BJ (cell line): Measurements from ENCODE around the gene CLEC16A. TPM values are rescaled to one million over a fixed set of nuclear protein-coding genes. Genes with fewer than 3 reads are reported as not detected.

Experiments
- CTCF ChIA-PET: fragments of 350-600 bp; formaldehyde crosslinking; extraction: SDS; loops from one replicate; lab custom pipeline; 2021; ENCODE audit warnings: antibody characterized with exemption, inconsistent platforms; lab: Yijun Ruan, JAX
- POLR2A ChIA-PET: fragments of 300-600 bp; sonication (Branson Sonifier 250); formaldehyde crosslinking; extraction: SDS; loops from one replicate; lab custom pipeline; 2021; ENCODE audit warnings: antibody characterized with exemption; lab: Charles Lee
- DNase-seq: peaks from one replicate; pipeline ENCODE4 v3.0.0-alpha.2; 2011; ENCODE audit warnings: low read depth
- H3K27me3 ChIP-seq: 2 replicates; pipeline ENCODE4 v1.6.0; 2011; ENCODE audit warnings: low read length; ENCODE audit not compliant: control insufficient read depth, insufficient read depth
- H3K36me3 ChIP-seq: 2 replicates; pipeline ENCODE4 v1.5.1; 2011; ENCODE audit warnings: low read length; ENCODE audit not compliant: control insufficient read depth, insufficient read depth
- H3K4me3 ChIP-seq: 2 replicates; pipeline ENCODE4 v1.5.1; 2011; ENCODE audit warnings: low read depth, mild to moderate bottlenecking, control low read depth, low read length
- polyA plus RNA-seq: library from polyadenylated mRNA; depleted of rRNA; stranded (reverse); fragments of >200 nt; gene quantifications from 2 replicates; pipeline ENCODE4 v1.2.3, GENCODE V29; 2011
- TF ChIP-seq, protein P1 (sequence below): IDR thresholded peaks from 2 replicates; pipeline ENCODE4 v1.5.1; 2011; ENCODE audit warnings: low read depth, mild to moderate bottlenecking, control low read depth, inconsistent platforms, low read length, moderate library complexity; ENCODE audit not compliant: insufficient read depth

The CLEC16A gene
- polyA plus RNA-seq, 1 experiment, result 8.7 TPM

DNA sequence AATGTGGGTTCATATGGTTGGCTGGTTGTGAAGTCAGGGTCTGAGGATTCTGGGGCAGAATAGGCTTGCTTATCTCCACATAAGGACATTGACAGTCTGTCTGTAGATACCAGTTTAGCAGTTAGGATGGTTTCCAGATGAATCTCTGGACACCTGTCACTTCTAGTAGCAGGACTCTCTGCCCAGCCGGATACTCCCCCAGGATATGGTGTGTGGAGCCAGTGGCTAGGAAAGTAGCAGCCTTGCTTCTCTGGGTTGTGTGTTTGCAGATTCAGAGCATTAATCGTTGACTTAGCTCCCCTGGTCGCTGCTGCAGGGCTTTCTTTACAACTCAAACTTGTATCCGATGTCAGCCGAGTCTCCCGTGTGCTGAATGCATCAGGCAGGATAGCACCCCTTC, 45.2 kb downstream of the CLEC16A start:
- POLR2A ChIA-PET, result no interaction called here
- TF ChIP-seq, protein P1, sequence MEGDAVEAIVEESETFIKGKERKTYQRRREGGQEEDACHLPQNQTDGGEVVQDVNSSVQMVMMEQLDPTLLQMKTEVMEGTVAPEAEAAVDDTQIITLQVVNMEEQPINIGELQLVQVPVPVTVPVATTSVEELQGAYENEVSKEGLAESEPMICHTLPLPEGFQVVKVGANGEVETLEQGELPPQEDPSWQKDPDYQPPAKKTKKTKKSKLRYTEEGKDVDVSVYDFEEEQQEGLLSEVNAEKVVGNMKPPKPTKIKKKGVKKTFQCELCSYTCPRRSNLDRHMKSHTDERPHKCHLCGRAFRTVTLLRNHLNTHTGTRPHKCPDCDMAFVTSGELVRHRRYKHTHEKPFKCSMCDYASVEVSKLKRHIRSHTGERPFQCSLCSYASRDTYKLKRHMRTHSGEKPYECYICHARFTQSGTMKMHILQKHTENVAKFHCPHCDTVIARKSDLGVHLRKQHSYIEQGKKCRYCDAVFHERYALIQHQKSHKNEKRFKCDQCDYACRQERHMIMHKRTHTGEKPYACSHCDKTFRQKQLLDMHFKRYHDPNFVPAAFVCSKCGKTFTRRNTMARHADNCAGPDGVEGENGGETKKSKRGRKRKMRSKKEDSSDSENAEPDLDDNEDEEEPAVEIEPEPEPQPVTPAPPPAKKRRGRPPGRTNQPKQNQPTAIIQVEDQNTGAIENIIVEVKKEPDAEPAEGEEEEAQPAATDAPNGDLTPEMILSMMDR, result no peak
- peaks cover 5% of the 10 kb centered on the region for H3K36me3 ChIP-seq
- no peak overlapping the region for H3K4me3 ChIP-seq
- CTCF ChIA-PET, result interaction anchor here (0.6 kb wide), 1 partner anchor 268 kb away, joined by 3 read pairs; no protein-coding TSS in a partner anchor
- no peak for DNase-seq
- H3K27me3 ChIP-seq, result no peaks in the 10 kb centered on the region

DNA sequence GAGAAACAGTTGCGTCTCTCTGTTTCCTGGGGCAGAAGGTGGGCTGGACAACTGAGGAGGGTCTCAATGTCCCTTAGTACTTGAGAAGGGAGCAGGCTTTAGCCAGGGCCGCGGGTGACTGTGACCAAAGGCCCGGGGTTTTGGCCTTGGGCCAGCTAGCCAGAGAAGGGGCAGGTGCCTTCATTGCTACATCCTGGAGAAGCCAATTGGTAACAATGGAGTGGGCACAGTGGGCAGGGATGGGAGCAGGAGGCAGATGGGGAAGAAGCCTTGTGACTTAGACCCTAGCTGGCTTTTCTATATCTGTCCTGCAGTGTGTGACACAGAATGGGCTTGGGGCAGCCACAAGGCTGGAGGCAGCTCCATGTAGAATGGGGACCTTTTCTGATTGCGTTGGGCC, 46.0 kb downstream of the CLEC16A start:
- CTCF ChIA-PET, result interaction anchor here (0.6 kb wide), 1 partner anchor 15 kb away, joined by 3 read pairs; no protein-coding TSS in a partner anchor
- POLR2A ChIA-PET, result no interaction called here
- TF ChIP-seq, protein P1, result no peak

DNA sequence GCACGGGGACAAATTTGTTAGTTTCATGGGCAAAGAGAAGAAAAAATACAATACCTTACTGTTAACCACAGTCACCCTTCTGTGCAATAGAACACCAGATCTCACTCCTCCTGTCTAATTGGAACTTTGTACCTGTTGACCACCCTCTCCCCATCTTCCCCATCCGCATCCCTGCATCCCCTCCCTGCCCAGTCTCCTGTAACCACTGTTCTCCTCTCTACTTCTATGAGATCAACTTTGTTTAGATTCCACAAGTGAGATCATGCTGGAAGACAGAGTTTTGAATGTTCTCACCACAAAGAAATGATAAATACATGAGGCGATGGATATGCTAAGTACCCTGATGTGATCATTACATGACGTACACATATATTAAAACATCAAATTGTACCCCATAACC, 47.7 kb downstream of the CLEC16A start:
- Histone ChIP-seq H3K4me3 (no peak overlapping the region), H3K27me3 (no peaks in the 10 kb centered on the region), H3K36me3 (peaks cover 5% of the 10 kb centered on the region)
- POLR2A ChIA-PET, result no interaction called here
- CTCF ChIA-PET, result interaction anchor here (1.0 to 1.7 kb wide), 3 partner anchors 9 to 147 kb away, joined by 3 to 4 read pairs (median 4); no protein-coding TSS in a partner anchor
- TF ChIP-seq, protein P1, result no peak
- DNase-seq, result no peak

More for the DNA sequence above, 46.0 kb downstream of the CLEC16A start:
- Histone ChIP-seq H3K27me3 (no peaks in the 10 kb centered on the region), H3K4me3 (no peak overlapping the region), H3K36me3 (peaks cover 5% of the 10 kb centered on the region)
- no peak for DNase-seq

DNA sequence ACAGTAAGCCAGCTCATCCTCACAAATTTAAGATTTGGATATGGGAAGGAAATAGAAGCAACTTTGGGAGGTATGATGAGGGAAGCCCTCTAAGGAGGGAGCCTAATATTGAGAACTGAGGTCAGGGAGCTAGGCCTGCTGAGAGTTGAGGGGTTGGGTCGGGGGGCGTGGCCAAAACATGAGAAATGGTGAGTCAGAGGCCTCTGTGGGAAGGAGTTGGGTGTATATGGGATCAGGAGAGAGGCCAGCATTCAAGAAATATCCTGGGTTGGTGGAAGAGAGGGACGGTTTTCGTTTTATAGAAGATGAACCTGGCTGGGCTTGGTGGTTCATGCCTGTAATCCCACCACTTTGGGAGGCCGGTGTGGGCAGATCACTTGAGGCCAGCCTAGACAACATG, 48.4 kb downstream of the CLEC16A start:
- H3K4me3 ChIP-seq, result no peak overlapping the region
- DNase-seq, result no peak
- CTCF ChIA-PET, result interaction anchor here (1.0 to 1.7 kb wide), 3 partner anchors 8 to 29 kb away, joined by 3 to 4 read pairs (median 4); no protein-coding TSS in a partner anchor
- TF ChIP-seq, protein P1, result no peak
- H3K27me3 ChIP-seq, result no peaks in the 10 kb centered on the region
- POLR2A ChIA-PET, result no interaction called here
- H3K36me3 ChIP-seq, result peaks cover 5% of the 10 kb centered on the region

GRCh38 chr16:10993649-10994048, 49.3 kb downstream of the CLEC16A start:
- H3K4me3 ChIP-seq, result no peak overlapping the region
- POLR2A ChIA-PET, result no interaction called here
- CTCF ChIA-PET, result interaction anchor here (1.0 to 1.7 kb wide), 3 partner anchors 7 to 30 kb away, joined by 3 to 4 read pairs (median 4); no protein-coding TSS in a partner anchor

More at GRCh38 chr16:10993649-10994048, 49.3 kb downstream of the CLEC16A start:
- no peak for DNase-seq
- no peaks in the 10 kb centered on the region for H3K27me3 ChIP-seq
- TF ChIP-seq, protein P1, result no peak
- H3K36me3 ChIP-seq, result peaks cover 2% of the 10 kb centered on the region
